Skeletal muscle tissue (tissue), 4 donors: Measurements from ENCODE around the gene MYORG. TPM values are rescaled to one million over a fixed set of nuclear protein-coding genes. Genes with fewer than 3 reads are reported as not detected.
"Not testable (repeated sequence)": the region's sequence is repeated elsewhere in the genome, so short reads cannot be mapped to it uniquely, and the experiment has no call there.

Experiments
- H3K27ac ChIP-seq: one replicate; pipeline ENCODE4 v1.7.0; 2013; ENCODE audit warnings: mild to moderate bottlenecking, low read depth, low read length, inconsistent platforms
- H3K27me3 ChIP-seq, 3 donors: one replicate each; pipeline ENCODE4 v1.7.0; 2013; ENCODE audit warnings: low read length in 3 of 3; ENCODE audit not compliant: control insufficient read depth in 3 of 3, insufficient read depth in 3 of 3
- H3K36me3 ChIP-seq, 3 donors: one replicate each; pipeline ENCODE4 v1.7.0; 2013; ENCODE audit warnings: low read length in 3 of 3; ENCODE audit not compliant: control insufficient read depth in 3 of 3, insufficient read depth in 3 of 3
- H3K4me1 ChIP-seq, 3 donors: one replicate each; pipeline ENCODE4 v1.7.0; 2013; ENCODE audit warnings: low read length in 3 of 3, mild to moderate bottlenecking in 3 of 3; ENCODE audit not compliant: control insufficient read depth in 3 of 3, insufficient read depth in 3 of 3
- H3K4me3 ChIP-seq, 3 donors: one replicate each; pipeline ENCODE4 v1.7.0; 2013; ENCODE audit warnings: low read length in 3 of 3
- H3K9ac ChIP-seq, 3 donors: one replicate each; pipeline ENCODE4 v1.7.0; 2013; ENCODE audit warnings: low read length in 3 of 3, mild to moderate bottlenecking in 3 of 3, moderate library complexity in 2 of 3, low read depth in 1 of 3
- H3K9me3 ChIP-seq, 3 donors: one replicate each; pipeline ENCODE4 v1.7.0; 2013; ENCODE audit warnings: low read length in 3 of 3; ENCODE audit not compliant: control insufficient read depth in 3 of 3
- total RNA-seq: library from RNA; depleted of rRNA; stranded (reverse); fragments of >200 nt; gene quantifications from one replicate; pipeline ENCODE4 v1.2.3, GENCODE V29; 2014
- donor health status: Osteomylitis.

The MYORG gene
- total RNA-seq, 1 donor from 2014 or later: 4.2 TPM

DNA sequence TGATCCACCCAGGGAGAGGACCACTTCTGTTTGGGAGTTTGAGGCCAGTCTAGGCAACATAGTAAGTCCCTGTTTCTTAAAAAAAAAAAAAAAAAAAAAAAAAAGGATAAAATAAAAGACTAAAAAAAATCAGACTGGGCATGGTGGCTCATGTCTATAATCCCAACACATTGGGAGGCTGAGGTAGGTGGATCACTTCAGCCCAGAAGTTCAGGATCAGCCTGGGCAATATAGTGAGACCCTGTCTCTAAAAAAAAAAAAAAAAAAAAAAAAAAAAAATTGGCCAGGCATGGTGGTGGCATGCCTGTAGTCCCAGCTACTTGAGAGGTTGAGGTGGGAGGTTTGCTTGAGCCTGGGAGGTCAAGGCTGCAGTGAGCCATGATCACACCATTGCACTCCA, 38.6 kb downstream of the MYORG start:
- peak overlapping the region in 1 of 3 donors; percentile 41 for H3K9ac ChIP-seq
- H3K36me3 ChIP-seq: peaks cover 7 to 26% (median 19%) of the 10 kb centered on the region in 3 donors
- not testable (repeated sequence) for H3K27me3 ChIP-seq, H3K27ac ChIP-seq, H3K4me3 ChIP-seq, H3K9me3 ChIP-seq
- H3K4me1 ChIP-seq: peaks cover 20 to 26% (median 24%) of the 10 kb centered on the region in 3 donors

- no peak overlapping the region for H3K4me3 ChIP-seq
- H3K9ac ChIP-seq: no peak overlapping the region
- peaks cover 15 to 24% (median 20%) of the 10 kb centered on the region in 3 donors for H3K4me1 ChIP-seq
- no peaks in the 10 kb centered on the region for H3K27me3 ChIP-seq
- peaks cover 7 to 26% (median 19%) of the 10 kb centered on the region in 3 donors for H3K36me3 ChIP-seq
- H3K27ac ChIP-seq: no peak overlapping the region
- H3K9me3 ChIP-seq: no peaks in the 10 kb centered on the region
Measured at GRCh38 chr9:34337403-34337802, 39.3 kb downstream of the MYORG start.

DNA sequence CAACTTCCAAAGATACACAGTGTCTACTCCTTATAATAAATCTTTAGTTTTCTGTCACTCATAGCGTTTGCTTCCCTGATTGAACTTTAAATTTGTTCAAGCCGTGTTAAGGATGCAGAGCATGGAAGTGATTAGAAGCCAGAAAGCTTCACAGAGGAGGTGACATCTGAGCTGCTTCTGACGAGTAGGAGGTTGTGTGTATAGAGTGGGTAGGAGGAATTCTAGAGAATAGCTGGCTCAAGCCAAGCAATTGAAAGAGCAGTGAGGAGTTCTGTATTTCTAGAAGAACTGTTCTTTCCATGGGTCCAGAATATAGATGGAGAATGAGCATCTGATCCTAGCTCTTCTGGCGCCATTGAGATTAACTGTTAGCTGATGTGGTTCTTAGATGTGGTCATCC, 41.3 kb downstream of the MYORG start:
- peaks cover 11 to 32% (median 20%) of the 10 kb centered on the region in 3 donors for H3K4me1 ChIP-seq
- no peaks in the 10 kb centered on the region for H3K27me3 ChIP-seq
- H3K9me3 ChIP-seq: no peaks in the 10 kb centered on the region
- H3K27ac ChIP-seq: no peak overlapping the region
- H3K4me3 ChIP-seq: no peak overlapping the region
- peak overlapping the region in 1 of 3 donors; percentile 8 for H3K9ac ChIP-seq
- H3K36me3 ChIP-seq: peaks cover 4 to 18% (median 11%) of the 10 kb centered on the region in 3 donors

- H3K27ac ChIP-seq: no peak overlapping the region
- peaks cover 2 to 15% (median 9%) of the 10 kb centered on the region in 3 donors for H3K36me3 ChIP-seq
- H3K9ac ChIP-seq: peak overlapping the region in 1 of 3 donors; percentile 8
- H3K4me3 ChIP-seq: no peak overlapping the region
- no peaks in the 10 kb centered on the region for H3K9me3 ChIP-seq
- no peaks in the 10 kb centered on the region for H3K27me3 ChIP-seq
- H3K4me1 ChIP-seq: peaks cover 14 to 36% (median 23%) of the 10 kb centered on the region in 3 donors
Measured at GRCh38 chr9:34334916-34335315, 41.8 kb downstream of the MYORG start.

- Histone ChIP-seq H3K36me3 (peaks cover 2 to 11% (median 9%) of the 10 kb centered on the region in 3 donors), H3K9ac (no peak overlapping the region), H3K9me3 (no peaks in the 10 kb centered on the region), H3K4me1 (peaks cover 14 to 35% (median 21%) of the 10 kb centered on the region in 3 donors), H3K27me3 (no peaks in the 10 kb centered on the region), H3K4me3 (no peak overlapping the region), H3K27ac (no peak overlapping the region)
Measured at GRCh38 chr9:34334337-34334824, 42.3 kb downstream of the MYORG start.

DNA sequence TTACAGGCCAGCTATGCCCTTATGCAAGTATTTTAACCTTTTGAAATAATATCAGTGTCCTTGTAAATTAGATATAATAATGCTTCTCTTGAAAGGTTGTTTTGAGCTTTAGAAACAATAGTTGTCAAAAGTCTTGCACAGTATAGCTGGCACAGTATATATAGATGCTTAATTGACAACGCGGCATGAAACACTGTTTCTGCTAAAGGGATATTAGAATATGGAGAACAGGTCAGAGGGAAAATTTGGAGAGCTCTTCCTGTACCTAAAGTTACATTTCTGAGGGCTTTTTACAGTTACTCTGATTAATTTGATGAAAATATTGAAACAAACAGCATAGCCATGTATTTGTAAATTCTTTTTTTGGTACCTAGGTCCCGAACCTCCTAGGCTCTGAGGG, 42.9 kb downstream of the MYORG start:
- Histone ChIP-seq H3K4me1 (peaks cover 10 to 32% (median 17%) of the 10 kb centered on the region in 3 donors), H3K27ac (no peak overlapping the region), H3K4me3 (no peak overlapping the region)

GRCh38 chr9:34332076-34332964, 44.4 kb downstream of the MYORG start:
- no peak overlapping the region for H3K4me3 ChIP-seq
- no peak overlapping the region for H3K27ac ChIP-seq
- peaks cover 0 to 2% (median 0%) of the 10 kb centered on the region in 3 donors for H3K36me3 ChIP-seq
- peaks cover 11 to 28% (median 13%) of the 10 kb centered on the region in 3 donors for H3K4me1 ChIP-seq
- no peak overlapping the region for H3K9ac ChIP-seq
- H3K9me3 ChIP-seq: no peaks in the 10 kb centered on the region
- no peaks in the 10 kb centered on the region for H3K27me3 ChIP-seq

More for the DNA sequence above, 42.9 kb downstream of the MYORG start:
- H3K27me3 ChIP-seq: no peaks in the 10 kb centered on the region
- H3K36me3 ChIP-seq: peaks cover 0 to 6% (median 4%) of the 10 kb centered on the region in 3 donors
- H3K9ac ChIP-seq: no peak overlapping the region
- no peaks in the 10 kb centered on the region for H3K9me3 ChIP-seq

GRCh38 chr9:34331196-34331595, 45.5 kb downstream of the MYORG start:
- Histone ChIP-seq H3K27ac (no peak overlapping the region), H3K27me3 (no peaks in the 10 kb centered on the region), H3K4me1 (peaks cover 11 to 28% (median 13%) of the 10 kb centered on the region in 3 donors), H3K36me3 (peaks cover 0 to 2% (median 0%) of the 10 kb centered on the region in 3 donors), H3K4me3 (no peak overlapping the region), H3K9me3 (no peaks in the 10 kb centered on the region), H3K9ac (no peak overlapping the region)

- Histone ChIP-seq H3K27ac (peak within 1 kb of the TSS; percentile 84), H3K4me3 (peak within 1 kb of the TSS; percentile 95 to 97 (median 96)), H3K27me3 (no peaks in the 10 kb centered on the region)
Measured at GRCh38 chr9:34328987-34329832, 47.5 kb downstream of the MYORG start, which contains the start of the genes KIF24 and NUDT2. Gene KIF24, minus strand, starts transcription at chr9:34329268. Its CDS starts 17,922 bp downstream, at chr9:34311346. Gene NUDT2, plus strand, starts transcription at chr9:34329569. Its CDS starts 9,471 bp downstream, at chr9:34339040.

More at GRCh38 chr9:34328987-34329832, 47.5 kb downstream of the MYORG start, which contains the start of the genes KIF24 and NUDT2:
- H3K9me3 ChIP-seq: no peaks in the 10 kb centered on the region
- no peaks in the 10 kb centered on the region for H3K36me3 ChIP-seq
- H3K4me1 ChIP-seq: peaks cover 11 to 23% (median 13%) of the 10 kb centered on the region in 3 donors
- peak within 1 kb of the TSS; percentile 89 to 94 (median 91) for H3K9ac ChIP-seq
